GM12872 (cell line): Measurements from ENCODE around the gene TMEM119.

ENCODE experiments used
- CTCF ChIP-seq: IDR thresholded peaks from 3 replicates; pipeline ENCODE4 v1.5.1; 2011; ENCODE audit warnings: low read depth, mild to moderate bottlenecking, low read length, moderate library complexity; ENCODE audit not compliant: insufficient read depth

The TMEM119 gene

DNA sequence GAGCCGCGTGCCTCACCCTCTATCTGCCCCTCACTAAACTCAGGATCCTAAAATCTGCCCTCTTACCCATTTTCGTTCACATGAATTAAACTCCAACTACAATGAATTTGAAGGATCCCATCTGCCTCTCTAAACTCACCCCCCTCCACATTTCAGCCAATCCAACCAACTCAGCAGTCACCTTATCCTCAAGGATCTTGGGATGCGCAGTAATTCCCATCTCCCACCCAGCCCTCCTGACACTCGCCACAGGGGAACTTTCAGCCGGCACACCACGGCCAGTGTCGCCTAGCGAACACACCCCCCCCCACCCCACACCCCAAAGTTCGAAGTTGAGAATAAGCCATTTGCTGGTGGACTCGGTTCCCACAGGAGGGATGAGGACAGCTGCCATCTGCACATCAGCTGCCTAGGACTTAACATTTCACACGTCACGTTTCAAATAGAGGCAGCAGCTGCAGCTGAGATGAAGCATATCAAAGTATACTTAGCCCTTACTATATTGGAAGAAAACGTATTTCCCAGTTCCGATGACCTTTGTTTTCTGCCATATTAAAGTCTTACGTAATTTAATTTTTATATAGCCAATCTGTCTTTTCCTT is 44.5 kb upstream of the TMEM119 start:
- TF ChIP-seq CTCF = no peak

DNA sequence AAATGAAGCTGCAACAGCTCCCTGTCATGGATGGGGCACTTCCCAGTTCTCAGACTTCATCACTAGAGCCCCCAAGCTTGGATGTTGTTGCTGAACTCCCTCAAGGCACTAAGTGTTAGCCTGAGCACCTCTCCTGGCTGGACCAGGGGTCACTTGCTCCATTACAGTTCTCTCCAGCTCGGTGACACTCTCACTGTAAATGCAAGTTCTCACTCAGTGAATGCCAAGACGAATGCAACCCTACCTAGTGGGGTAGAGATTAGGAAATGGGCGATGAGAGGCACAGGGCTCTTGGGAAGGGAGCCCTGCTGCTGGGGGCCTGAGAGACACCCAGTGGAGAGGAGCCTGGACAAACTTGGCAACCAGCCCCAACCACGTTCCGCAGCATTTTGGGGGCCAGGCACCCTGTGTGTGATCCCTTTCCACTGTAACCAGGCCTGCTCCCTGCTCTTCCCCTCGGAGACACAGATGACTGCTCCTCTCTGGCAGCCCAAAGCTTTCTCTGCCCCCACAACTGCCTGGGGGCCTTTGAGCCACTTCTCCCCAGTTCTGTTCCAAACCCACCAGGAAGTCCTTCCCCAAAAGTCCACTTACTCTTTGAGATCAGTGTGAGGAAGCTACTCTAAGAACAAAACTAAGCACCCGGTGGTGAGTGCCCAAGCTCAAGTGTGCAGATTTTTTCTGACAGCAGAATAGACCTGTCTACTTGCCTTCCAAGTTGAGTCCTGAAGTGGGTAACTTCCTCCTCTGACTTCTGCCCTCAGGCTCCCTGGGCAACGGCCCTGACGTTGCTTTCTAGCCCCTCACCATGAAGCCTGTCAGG is 43.8 kb upstream of the TMEM119 start:
- TF ChIP-seq CTCF = no peak

DNA sequence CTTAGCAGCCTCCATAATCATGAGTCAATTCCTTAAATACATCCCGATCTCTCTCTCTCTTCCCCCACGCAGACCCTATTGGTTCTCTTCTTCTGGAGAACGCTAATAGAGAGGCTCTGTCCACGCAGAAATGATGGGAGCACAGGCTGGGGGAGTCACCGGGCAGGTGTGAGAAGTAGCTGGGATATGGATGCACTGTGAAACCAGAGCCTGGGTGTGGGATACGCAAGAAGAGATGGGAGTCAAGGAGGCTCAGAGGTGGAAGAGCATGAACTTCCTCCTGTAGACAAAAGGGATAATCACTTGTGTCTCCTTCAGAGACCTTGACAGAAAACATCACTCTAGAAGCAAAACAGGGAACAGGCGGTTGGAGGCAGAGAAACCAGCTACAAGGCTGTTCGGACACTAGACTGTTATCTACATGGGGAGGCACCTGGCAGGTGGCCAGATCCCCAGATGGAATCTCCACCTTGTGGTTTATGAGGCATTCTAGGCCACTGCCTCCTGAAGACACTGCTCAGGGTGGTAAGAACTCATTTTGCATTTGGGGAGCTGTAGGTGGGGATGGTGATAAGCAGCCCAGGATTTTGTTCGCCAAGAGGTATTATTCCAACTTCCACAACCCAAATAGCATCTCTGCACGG is 43.0 kb upstream of the TMEM119 start:
- no peak for TF ChIP-seq CTCF

DNA sequence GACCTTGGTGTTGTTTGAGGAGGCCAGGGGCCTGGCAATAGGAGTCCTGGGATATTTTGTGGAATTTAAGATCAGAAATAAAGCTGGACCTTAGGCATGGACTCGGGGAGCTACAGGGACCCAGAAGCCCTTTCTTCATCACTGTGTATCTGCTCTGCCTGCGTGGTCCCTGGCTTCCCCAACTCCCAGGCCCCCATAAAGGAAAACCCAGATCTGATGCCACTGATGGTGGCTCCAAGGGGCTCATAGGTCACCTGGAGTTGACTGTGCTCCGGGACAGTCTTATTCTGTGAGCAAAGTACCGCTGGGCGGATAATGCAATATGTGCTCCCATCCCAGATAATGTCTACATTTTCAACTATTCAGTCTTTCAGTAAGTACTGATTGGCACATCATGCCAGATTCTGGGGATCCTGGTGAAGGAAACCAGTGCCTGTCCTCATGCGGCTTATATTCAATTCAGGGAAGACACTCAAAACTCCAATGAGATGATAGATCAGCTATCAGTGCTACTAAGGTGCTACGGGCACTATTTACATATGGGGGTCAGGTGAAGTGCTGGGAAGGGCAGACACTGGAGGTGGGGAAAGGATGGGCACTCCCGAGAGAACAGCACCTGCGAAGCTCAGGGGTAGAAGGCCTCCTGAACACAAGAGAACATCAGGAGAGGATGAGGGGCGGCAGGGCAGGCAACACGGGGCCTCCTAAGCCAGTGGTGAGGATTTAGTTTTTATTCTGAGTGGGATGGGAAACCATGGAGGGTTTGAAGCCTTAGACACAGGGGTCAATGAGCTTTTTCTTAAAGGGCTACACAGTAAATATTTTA is 41.3 kb upstream of the TMEM119 start:
- no peak for TF ChIP-seq CTCF

DNA sequence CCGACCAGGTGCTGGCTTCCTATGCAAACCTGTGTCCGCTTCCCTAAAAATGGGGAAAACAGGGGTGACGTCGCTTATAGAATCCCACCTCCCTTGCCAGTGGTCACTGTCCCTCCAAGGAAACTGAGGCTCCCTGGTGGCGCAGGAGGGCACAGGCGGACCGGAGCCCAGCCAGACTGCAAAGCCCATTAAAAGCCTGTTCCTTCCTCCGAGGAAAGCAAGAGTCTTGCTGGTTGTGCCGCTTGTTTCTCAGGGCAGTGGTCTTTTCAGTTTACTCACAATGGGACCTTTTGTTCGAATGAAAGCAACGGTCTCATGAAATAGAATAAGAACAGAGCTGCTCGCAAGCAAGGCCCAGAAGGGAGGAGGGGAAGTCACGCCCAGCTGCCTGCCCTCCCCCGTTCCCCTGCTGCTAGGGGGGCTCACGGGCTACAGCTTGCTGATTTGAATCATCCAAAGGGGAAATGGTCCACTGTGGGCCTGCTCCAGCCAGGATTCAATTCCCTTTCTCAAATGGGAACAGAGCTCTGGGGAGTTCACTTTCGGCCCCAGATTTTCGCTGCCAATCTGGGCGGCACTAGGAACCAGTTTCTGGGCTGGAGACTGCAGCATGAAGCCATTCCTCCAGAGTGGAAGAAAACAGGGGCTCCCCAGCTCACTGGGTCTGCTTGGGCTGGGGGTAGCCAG is 40.4 kb upstream of the TMEM119 start:
- no peak for TF ChIP-seq CTCF

DNA sequence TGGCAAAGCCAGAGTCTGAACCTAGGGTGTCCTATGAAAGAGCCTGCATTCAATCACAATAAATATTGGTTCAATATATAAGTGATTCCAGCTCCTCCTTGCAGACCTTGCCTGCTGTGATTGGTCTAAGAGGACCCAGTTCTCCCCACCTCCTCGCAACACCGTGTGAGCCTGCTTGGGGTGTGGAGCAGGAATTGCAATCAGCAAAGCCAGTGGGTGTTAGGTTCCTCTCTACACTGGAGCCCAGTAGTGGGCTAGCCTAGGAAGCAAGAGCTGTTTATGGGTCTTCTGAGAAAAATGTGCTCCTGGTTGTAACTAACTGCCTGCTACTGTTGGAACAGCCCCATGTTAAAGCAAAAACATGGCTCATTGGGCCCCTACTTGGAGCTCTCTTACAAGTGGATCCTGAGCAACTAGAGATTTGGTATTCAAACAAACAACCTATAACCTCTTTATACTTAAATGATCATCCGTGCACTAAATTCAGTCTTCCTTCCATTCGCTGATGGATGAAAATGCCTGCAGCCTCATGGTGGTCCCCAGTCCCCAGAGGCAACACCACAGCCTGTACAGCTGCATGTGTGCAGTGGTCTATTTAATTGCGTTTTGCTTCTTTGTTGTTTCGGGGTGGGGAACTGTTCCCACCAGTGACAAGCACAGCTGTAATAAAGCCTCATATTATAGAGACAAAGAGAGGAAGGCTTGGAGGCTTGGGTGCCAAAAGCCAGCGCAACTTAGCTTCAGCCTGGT is 39.5 kb upstream of the TMEM119 start:
- TF ChIP-seq CTCF = no peak
